Measurements from ENCODE around the gene IFFO2.

- TF ChIP-seq CTCF (conservative IDR thresholded peaks at IDR 0.05 in 1 of 2, IDR thresholded peaks at IDR 0.05 in 1 of 2; ENCODE audit: low read depth in 1 of 2, low read length in 2 of 2): no peak
- no peak for TF ChIP-seq EZH2 (IDR thresholded peaks at IDR 0.05; ENCODE audit: low read length, missing control alignments)
Measured at GRCh38 chr1:18898567-18898966, 57.9 kb downstream of the IFFO2 start.
